Panc1 (cell line): ENCODE data around the gene MARVELD3. TPM values are rescaled to one million over a fixed set of nuclear protein-coding genes. Genes with fewer than 3 reads are reported as not detected.

ENCODE experiments used
- ATAC-seq: fragments of 200-7000 bp; cut with Tn5 transposase; 2 replicates; pipeline ENCODE4 v1.9.1; 2020; ENCODE audit warnings: mild to moderate bottlenecking, moderate library complexity
- BruUV-seq: library from RNA; stranded (reverse); fragments of 400-500 nt; replicated peaks from 2 replicates; lab custom pipeline; 2021; lab: Mats Ljungman, UMichigan
- CTCF ChIA-PET: fragments of 300-600 bp; sonication (Branson Sonifier 250); formaldehyde crosslinking; loops from one replicate; lab custom pipeline; 2022; ENCODE audit warnings: antibody characterized with exemption; lab: Charles Lee
- POLR2A ChIA-PET: fragments of 300-600 bp; sonication (Branson Sonifier 250); formaldehyde crosslinking; loops from one replicate; lab custom pipeline; 2022; ENCODE audit warnings: antibody characterized with exemption; lab: Charles Lee
- DNase-seq: peaks from one replicate; pipeline ENCODE4 v3.0.0-alpha.2; 2010; ENCODE audit warnings: low read depth, low spot score
- H3K27ac ChIP-seq: 2 replicates; pipeline ENCODE4 v1.5.1; 2011; ENCODE audit warnings: mild to moderate bottlenecking, low read length, inconsistent platforms
- H3K27me3 ChIP-seq: fragments of 200-500 bp; sonication (Bioruptor generic); 2 replicates; pipeline ENCODE4 v1.6.0; 2014; ENCODE audit warnings: low read length, inconsistent platforms; ENCODE audit not compliant: control insufficient read depth, insufficient read depth
- H3K36me3 ChIP-seq: fragments of 200-500 bp; sonication (Bioruptor generic); 2 replicates; pipeline ENCODE4 v1.5.1; 2014; ENCODE audit warnings: inconsistent platforms, mild to moderate bottlenecking, low read length, moderate library complexity; ENCODE audit not compliant: control insufficient read depth, insufficient read depth
- H3K4me1 ChIP-seq: 2 replicates; pipeline ENCODE4 v1.5.1; 2011; ENCODE audit warnings: inconsistent platforms, mild to moderate bottlenecking, low read length, moderate library complexity; ENCODE audit not compliant: control insufficient read depth, insufficient read depth
- H3K4me3 ChIP-seq, 2 experiments: 2 replicates each; pipeline ENCODE4 v1.5.1; 2011 to 2012; ENCODE audit warnings: low read depth in 2 of 2, low read length in 2 of 2, mild to moderate bottlenecking in 2 of 2, inconsistent platforms in 1 of 2, moderate library complexity in 1 of 2
- H3K9me3 ChIP-seq: fragments of 200-500 bp; sonication (Bioruptor generic); 2 replicates; pipeline ENCODE4 v1.5.1; 2014; ENCODE audit warnings: low read depth, mild to moderate bottlenecking, inconsistent platforms, low read length, moderate library complexity; ENCODE audit not compliant: control insufficient read depth, insufficient read depth
- CTCF ChIP-seq: fragments of 450-650 bp; IDR thresholded peaks from 2 replicates; pipeline ENCODE4 v1.5.1; 2017; ENCODE audit warnings: mild to moderate bottlenecking
- POLR2AphosphoS5 ChIP-seq: IDR thresholded peaks from 2 replicates; pipeline ENCODE4 v1.6.1; 2012; ENCODE audit warnings: mild to moderate bottlenecking, low read depth, low read length, moderate library complexity
- REST ChIP-seq, 2 experiments: IDR thresholded peaks; 2 replicates each; pipeline ENCODE4 v1.6.1; 2011 to 2012; ENCODE audit warnings: low read depth in 2 of 2, control low read depth in 1 of 2, low read length in 1 of 2, mild to moderate bottlenecking in 1 of 2, moderate library complexity in 1 of 2; ENCODE audit not compliant: insufficient read depth in 1 of 2
- SIN3A ChIP-seq: IDR thresholded peaks from 2 replicates; pipeline ENCODE4 v1.6.1; 2012; ENCODE audit warnings: low read depth, mild to moderate bottlenecking, low read length, moderate library complexity, borderline replicate concordance; ENCODE audit not compliant: insufficient read depth
- TCF7L2 ChIP-seq: IDR thresholded peaks from 2 replicates; pipeline ENCODE4 v1.6.1; 2011; ENCODE audit warnings: mild to moderate bottlenecking, low read depth, low read length, inconsistent platforms
- in situ Hi-C: cut with HindIII; loops from 2 replicates; pipeline ENCODE4 v1.10.0; 2016; ENCODE audit warnings: low sequenced_read_pairs, low pct_unique_long_range_greater_than_20kb
- intact Hi-C: fragments of 100-400 bp; cut with micrococcal nuclease; formaldehyde crosslinking; loops from one replicate; pipeline ENCODE4 v1.10.0; 2022; ENCODE audit not compliant: unreplicated experiment
- total RNA-seq: library from RNA; stranded (reverse); gene quantifications from one replicate; pipeline ENCODE4 v1.2.1, GENCODE V29; 2021; ENCODE audit not compliant: unreplicated experiment

The MARVELD3 gene
- total RNA-seq, 1 experiment from 2014 or later = 0.08 TPM

- CTCF ChIA-PET = no interaction called here
- H3K4me3 ChIP-seq = no peak overlapping the region
- POLR2A ChIA-PET = no interaction called here
- in situ Hi-C loops (no loop called here), intact Hi-C loops (no loop called here)
- TF ChIP-seq TCF7L2 (no peak), REST (IDR thresholded peaks at IDR 0.05; ENCODE audit: insufficient read depth in 1 of 2, low read depth in 2 of 2, low read length in 1 of 2) (no peak), POLR2AphosphoS5 (no peak), CTCF (no peak), SIN3A (no peak)
- no peaks in the 10 kb centered on the region for H3K9me3 ChIP-seq
- H3K36me3 ChIP-seq = peaks cover 2% of the 10 kb centered on the region; the same call in 1 of the 2 replicates
- no peak overlapping the region for H3K27ac ChIP-seq
- no peaks in the 10 kb centered on the region for H3K4me1 ChIP-seq
- ATAC-seq (no peak), DNase-seq (no peak)
- no TSS peak for BruUV-seq
- H3K27me3 ChIP-seq = peaks cover 2% of the 10 kb centered on the region; the same call in 1 of the 2 replicates
Observed at GRCh38 chr16:71623597-71623996, 2.4 kb upstream of the MARVELD3 start.

GRCh38 chr16:71625113-71625850, 702 bp upstream of the MARVELD3 start:
- intact Hi-C loops = no loop called here
- Histone ChIP-seq H3K27me3 (peaks cover 2% of the 10 kb centered on the region; the same call in 1 of the 2 replicates), H3K4me3 (no peak overlapping the region), H3K4me1 (no peaks in the 10 kb centered on the region), H3K9me3 (no peaks in the 10 kb centered on the region), H3K27ac (no peak overlapping the region), H3K36me3 (peaks cover 2% of the 10 kb centered on the region; the same call in 1 of the 2 replicates)
- ChIA-PET CTCF (no interaction called here), POLR2A (no interaction called here)
- no peak for ATAC-seq
- TF ChIP-seq REST (IDR thresholded peaks at IDR 0.05; ENCODE audit: insufficient read depth in 1 of 2, low read depth in 2 of 2, low read length in 1 of 2) (no peak), CTCF (no peak), SIN3A (no peak), TCF7L2 (no peak), POLR2AphosphoS5 (no peak)
- BruUV-seq = no TSS peak
- DNase-seq = no peak
- in situ Hi-C loops = no loop called here
